GM18868 (cell line): ENCODE results near the gene TFE3.

ENCODE experiments used
- ATAC-seq: cut with Tn5 transposase; IDR thresholded peaks from one replicate; pipeline ENCODE4 v1.9.1; 2021; ENCODE audit warnings: mild to moderate bottlenecking, moderate library complexity; ENCODE audit not compliant: unreplicated experiment

The TFE3 gene

DNA sequence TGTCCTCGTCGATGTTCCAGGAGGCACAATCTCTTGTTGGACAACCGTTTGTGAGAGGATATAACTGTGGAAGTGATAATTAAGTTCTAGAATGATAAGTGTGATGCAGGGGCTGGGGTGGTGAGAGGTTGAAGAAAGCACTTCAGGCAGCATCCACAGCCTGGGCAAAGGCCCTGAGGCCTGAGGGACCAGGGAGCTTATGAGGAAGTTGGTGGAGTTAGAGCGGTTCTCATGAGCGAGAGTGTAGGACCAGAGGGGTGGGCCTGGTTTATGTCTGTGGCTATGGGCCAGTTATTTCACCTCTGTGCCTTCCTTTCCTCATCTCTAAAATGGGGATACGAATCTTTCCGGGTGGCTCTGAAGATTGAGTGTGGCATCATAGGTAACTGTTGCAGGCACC, 18.3 kb upstream of the TFE3 start:
- no peak for ATAC-seq

DNA sequence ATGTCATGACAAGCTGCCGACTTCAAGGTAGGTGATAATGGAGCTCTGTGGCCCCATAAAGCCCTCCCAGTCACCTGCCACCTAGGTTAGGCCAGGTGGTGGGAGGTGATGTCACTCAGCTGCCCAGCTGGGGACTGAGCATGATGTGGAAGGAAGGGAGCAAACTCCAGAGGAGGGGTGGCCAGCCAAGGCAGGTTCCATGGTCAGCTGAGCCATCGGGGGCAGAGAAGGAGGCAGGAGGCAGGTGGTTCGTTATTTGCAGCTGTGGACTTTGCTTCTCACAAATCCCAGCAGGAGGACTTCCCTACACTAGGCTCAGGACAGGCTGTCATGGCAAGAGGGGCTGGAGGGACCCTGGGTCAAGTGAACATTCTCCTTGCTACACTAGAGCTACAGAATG, 17.8 kb upstream of the TFE3 start:
- no peak for ATAC-seq

DNA sequence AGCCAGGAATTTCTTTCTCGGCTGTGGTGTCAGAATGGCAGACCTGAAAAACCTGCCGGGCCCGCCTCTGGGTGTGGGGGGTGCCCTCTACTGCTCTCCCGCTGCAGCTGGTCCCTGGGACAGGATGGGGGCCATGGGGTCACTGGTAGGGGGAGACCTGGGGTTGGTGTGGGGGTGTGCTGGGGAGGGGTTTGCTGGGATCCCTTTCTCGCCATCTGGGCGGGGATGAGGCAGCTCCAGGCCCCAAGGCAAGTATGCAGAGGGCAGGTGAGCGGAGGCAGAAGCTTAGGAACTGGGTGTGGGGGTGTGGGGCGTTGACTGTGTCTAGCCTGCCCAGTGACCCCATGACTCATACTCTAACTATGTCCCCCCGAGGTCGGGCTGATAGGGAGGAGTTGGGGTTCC, 16.5 kb upstream of the TFE3 start:
- ATAC-seq, result no peak

DNA sequence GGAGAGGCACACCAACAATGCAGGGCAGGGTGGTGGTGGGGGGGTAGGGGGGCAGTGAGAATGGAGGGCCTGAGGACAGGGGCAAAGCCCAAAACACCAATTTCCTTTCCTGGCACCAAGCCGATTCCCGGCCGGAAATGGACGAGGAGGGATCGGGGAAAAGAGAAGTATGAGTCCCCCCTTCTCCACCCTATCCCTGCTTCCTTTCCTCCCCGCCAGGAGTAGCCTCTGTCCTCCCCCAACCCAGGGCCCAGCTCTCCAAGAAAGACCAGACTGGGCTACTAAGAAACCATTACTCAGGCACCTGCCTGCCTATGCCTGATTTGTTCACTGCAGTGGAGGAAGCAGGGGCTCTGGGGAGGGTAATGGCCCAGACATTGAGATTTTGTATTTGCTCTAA, 16.0 kb upstream of the TFE3 start:
- no peak for ATAC-seq

DNA sequence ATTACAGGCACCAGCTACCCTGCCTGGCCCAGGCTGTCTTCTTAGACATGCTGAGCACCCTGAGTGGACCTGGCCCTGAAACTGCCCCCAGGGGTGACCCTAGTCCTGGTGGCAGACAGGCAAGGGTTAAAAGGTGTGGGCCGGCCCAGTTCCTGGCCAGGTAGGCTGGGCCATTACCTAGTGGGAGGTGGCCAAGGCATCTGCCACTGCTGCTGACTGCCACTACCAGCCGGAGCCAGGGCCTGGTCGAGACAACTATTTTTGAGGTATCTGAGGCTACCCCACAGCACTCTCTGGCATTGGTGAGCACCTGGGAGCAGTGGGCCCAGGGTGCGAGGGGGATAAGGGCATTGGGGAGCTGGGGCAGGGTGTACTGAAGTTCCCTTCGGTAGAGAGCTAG, 15.6 kb upstream of the TFE3 start, which contains the start of gene CCDC120:
CCDC120 (plus strand) TSS at position 206 of the 400 bp plus-strand sequence. CDS start 3,043 bp downstream, outside the sequence.
- ATAC-seq, result no peak

DNA sequence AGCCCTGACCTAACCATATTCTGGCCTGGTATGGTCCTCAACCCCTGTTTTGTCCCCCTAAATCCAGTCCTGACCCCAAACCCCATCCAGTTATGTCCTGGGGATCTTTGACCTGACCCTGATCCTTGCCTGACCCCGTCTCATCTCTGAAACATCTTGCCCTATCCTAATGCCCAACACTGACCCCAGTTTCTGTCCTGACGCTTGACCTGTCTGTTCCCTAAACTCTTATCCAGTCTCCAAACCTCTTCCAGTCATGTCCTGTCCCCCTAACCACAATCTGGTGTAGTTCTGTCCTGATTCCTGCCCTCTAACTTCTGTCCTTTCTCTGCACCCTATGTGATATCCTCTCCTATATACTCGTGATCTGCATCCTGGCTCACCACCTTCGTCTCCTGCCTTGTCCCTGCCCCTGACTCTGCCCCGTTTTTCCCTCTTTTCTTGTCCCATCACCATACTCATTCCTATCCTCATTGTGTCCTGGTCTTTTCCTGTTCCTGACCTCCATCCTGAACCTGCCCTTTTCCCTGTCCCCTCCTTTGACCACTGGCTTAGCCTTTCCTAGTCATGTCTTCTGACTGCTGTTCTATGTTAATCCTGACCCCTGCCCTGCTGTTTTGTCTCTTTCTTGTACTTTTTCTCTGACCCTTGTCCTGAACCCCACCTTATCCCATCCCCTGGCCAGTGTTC, 11.1 kb upstream of the TFE3 start:
- no peak for ATAC-seq

DNA sequence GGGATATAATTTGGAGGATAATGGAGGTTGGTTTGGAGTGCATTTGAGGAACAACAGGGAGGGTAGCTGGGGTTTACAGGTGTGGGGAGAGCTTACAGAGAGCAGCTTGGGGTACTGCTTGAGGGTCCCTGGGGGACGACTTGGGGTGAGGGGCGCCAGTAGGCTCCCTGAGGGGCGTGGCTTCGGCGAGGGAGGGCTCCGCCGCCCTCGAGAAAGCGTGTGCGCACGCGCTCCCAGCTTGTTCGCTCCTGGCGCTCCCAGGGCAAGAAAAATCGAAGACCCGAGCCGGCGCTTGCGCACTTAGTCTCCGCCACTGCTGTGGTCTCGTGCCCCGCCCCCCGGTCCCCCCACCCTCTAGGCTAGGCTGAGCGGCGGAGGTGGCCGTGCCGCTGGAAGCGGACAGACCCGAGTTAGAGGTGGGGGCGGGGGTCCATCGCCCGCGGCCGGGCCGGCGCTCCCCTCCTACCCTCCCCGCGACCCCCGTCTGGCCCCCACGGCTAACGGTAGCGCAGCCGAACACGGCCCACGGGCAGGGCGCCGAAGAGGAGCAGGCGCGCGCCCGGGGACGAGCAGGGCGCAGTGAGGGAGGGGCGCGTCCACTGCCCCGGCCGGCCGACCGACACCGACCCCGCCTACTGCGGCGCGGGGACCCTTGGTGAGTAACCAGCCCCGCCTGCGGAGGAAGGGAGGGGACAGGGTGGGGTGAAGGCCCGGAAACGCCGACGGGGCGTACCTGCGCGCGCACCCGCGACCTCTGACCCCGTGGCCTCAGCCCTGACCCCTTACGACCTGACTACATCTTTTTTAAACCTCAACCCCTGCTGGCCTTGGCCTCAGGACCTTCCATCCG, 10.3 kb upstream of the TFE3 start:
- ATAC-seq, result no peak

DNA sequence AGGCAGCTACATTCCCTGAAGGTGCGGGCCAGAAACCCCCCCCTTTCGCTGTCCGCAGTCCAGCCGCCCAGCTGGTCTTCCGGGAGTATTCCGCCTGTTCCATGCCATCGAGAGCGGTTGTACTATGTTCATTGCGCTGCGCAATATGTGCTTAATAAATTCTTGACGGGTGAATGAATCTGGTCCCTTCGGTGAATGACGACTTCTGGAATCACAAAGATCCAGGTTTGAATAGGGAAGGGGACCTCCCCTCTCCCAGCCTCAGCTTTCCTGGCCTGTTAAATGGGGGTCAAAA, 777 bp upstream of the TFE3 start:
- no peak for ATAC-seq

DNA sequence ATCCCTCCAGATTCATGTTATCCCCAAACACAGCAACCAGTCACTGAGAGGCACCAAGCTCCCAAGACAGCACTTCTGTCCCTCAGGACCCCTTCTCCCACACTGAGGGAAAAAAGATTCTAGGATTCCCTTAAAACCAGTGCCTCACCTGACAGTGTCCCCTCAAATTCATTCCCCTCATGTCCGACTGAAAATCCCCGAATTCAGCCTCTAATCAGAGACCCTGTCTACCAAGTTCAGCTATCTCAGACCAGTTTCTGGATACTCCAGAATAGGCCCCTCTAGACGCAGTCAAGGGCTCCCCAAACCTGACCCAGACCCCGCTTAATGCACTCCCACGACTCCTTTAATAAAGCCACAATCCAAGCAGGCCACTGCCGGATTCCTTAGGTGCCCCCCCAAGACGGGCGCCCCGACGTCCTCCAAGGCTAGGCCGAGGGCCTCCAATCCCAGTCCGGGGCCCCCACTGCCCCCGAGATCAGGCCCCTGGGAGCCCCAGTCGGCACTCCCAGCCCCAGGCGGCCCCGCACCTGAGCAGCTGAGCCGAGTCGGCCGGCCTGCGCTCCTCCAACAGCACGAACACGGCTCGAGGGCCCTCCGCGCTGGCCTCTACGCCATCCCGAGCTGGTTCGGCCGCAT, 457 bp downstream of the TFE3 start:
- no peak for ATAC-seq

DNA sequence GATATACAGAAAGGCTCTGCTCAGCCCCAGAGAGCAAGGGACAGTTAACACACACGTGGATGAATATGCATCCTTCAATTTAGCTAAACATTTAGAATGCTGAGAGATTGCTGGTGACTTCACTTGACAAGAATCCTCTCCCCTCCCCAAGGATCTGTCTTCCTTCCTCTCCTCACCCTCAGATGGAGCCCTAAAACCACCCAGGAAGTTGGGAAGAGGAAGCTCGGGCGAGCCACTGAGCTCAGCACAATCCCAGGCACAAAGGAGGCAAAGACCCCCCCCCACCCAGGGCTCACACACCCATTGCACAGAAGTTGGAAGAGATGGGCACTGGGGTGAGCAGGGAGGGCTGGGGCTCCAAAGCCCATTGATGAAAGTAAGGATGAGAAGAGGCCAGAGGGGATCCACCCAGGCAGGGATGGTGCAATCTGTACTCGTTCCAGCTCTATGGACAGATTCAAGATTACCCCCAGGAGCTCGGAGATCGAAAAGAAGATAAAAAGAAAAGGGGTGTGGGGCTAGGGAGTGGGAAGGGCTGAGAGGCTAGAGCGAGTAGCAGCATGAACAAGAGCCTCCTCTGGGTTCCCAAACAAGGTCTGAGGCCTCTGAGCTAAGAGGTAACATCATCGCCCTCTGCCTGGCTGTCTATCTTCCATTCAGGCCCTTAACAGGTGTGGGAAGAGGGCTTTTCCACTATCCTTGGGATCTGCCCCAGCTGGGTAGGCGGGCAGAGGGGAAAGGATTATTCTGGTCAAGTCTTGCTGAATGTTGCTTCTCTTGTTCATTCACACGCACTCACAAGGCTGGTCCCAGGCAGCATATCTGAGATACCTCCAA, 1.2 kb downstream of the TFE3 start:
- no peak for ATAC-seq

DNA sequence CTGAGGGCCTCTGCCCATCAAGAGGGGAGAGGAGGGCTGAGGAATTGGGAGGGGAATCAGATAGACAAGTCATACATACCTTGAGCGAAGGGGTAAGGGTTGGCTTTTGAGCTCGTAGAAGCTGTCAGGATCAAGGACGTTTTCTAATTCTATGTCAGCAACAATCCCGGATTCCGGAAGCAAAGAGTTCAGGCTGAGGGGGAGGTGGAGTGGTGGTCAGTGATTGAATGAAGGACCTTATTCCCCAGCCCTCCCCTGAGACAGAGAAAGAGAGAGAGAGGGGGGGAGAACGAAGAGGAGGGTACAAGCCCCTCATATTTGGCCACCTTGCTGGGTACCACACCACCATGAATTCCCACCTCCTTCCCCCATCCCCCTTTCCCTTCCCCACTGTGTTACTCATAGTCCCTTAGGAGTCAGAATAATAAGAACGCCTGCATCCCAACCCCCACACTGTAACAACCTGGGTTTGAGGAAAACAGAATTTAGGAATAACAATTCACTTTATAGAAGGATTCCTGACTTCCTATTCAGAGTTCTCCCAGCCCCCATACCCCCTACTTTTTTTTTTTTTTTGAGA, 2.7 kb downstream of the TFE3 start:
- no peak for ATAC-seq

DNA sequence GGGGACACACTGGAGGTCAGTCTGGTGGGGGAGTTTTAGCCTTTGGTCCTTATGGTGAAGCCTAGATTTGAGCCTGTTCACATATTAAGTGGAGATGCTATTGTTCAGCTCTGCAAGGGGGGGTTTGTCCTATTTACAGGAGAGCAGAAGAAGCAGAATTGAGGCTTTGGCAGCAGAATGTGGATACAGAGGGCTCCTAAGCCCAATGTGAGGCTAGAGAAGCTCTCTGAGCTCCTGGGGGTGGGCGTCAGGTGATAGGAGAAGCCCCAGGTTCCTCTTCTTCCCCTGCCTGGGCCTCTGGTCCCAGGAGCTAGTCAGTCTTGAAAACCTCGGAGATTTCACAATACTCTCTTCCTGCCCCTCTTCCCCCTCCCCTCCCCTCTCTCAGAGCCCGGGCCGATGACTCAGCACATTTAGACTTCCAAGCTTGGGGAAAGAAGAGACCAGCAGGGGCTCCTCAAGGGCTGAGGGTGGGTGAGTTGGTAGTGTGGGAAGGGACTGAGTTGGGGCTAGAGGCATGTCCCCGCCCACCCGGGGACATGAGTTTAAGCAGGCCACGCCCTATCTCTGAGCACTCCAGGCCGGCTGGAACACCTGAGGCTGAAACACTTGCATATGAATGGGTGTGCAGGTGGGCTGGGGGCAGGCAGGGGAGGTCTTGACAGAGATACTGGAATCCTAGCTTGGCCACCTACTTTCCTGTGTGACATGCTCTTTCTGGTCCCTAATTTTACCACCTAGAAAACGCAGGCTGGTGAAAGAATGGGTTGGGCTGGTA, 3.4 kb downstream of the TFE3 start:
- peak; percentile 28 for ATAC-seq

DNA sequence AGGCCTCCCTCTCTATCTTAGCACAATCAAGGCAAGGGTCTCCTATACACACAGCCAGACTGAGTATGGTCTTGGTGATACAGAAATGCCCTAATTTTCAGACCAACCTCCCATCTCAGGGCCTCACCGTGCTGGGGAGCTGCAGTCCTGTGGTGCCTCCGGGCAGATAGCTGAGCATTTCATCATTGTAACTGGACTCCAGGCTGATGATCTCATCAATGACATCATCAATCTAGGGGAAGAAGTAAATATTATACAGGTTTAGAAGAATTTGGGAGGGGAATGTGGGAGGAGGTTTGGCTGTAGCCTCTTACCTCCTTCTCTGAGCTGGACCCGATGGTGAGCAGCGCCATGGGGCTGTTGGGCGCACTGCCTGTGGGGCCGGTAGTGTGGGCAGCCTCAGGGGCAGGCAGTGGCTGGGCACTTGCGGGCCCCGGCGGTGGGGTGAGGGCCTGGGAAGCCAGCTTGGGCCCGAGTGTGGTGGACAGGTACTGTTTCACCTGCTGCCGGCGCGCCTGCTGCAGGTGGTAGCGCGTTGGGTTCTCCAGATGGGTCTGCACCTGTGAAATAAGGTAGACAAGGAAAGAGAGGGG, 5.2 kb downstream of the TFE3 start:
- no peak for ATAC-seq

DNA sequence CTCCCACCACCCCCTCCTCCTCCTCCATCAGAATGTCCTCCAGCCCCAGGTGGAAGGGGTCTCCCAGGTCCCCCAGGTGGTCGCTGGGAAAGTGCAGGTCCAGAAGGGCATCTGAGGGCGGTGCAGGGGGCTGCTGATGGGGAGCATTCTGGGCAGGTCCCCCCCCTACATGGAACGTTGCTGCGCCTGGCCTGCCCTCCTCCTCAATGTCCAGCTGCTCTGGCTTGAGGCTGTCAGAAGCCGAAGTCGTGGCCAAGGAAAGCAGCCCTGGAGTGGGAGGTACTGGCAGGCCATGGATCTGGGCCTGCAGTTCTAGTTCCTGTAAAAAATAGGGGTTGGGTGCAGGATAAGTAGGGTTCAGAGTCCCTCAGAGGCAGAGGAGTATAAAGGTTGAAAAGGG, 12.9 kb downstream of the TFE3 start:
- no peak for ATAC-seq

DNA sequence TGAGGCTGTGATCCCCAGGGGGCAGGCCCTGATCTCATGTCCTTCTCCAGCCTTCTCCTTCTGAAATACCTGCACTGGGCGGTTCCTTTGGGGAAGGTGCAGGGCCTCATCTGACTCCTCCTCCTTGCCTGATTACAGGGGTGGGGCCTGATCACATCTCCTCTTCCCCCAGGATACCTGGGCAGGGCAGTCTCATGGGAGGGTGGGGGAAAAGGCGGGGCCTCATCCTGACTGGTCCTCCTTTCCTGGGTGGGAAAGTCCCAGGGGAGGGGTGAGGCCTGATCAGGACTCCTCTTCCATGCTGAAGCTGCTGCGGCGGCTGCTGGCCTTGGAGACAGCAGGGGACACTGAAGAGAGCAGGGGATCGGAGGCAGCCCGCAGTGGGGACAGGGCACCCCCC, 13.3 kb downstream of the TFE3 start:
- no peak for ATAC-seq

DNA sequence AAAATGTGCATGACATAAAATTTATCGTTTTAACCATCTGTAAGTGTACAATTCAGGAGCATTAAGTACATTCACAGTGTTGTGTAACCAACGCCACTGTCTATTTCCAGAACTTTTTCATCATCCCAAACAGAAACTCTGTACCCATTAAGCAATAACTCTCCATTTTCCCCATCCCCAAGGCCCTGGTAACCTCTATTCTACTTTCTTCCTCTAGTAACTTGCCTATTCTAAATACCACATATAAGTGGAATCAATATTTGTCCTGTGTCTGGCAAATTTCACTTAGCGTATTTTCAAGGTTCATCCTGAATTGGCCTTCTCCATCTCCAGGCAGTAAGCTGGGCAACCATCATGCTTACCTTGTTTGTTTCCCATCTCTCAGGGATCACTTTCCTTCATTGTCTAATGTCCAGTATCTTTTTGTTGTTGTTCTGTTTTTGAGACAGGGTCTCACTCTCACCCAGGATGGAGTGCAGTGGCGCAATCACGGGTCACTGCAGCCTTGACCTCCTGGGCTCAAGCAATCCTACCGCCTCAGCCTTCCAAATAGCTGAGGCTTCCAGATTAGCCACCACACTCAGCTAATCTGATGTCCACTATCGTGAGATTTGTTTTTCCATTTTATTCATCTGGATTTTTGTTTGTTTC, 23.4 kb downstream of the TFE3 start:
- ATAC-seq, result no peak

DNA sequence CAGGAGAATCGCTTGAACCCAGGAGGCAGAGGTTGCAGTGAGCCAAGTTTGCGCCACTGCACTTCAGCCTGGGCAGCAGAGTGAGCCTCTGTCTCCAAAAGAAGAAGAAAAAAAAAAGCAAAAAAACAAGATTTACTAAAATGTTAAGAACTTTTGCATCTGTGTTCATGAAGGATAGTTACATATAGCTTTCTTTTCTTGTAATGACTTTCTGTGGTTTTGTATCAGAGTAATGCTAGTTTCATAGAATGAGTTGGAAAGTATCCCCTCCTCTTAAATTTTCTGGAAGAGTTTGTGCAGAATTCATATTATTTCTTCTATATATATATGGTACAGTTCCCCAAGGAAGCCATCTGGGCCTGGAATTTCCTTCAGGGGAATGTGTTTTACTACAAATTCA, 24.1 kb downstream of the TFE3 start:
- ATAC-seq, result no peak

DNA sequence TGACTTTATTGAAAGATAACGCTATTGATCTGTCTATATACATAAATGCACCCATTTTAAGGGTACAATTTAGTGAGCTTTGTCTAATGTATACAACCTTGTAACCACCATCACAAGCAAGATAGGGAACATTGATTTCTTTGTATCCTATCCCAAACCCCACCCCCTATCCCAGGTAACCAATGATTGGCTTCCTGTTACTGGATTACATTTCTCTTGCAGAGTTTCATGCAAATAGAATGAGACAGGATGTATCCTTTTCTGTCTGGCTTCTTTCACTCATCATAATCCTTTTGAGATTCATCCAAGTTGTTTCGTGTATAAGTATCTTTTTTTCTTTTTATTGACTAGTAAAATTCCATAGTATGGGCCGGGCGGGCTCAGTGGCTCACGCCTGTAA, 39.5 kb downstream of the TFE3 start:
- no peak for ATAC-seq
